DMS79 (cell line): ENCODE results near the gene PDLIM7.

ENCODE experiments used
- DNase-seq: peaks from one replicate; lab custom pipeline; 2025; lab: John Stamatoyannopoulos, UW

The PDLIM7 gene

GRCh38 chr5:177456976-177457851 lies 40.2 kb downstream of the PDLIM7 start:
- peak; percentile 57 for DNase-seq

GRCh38 chr5:177456591-177456964 lies 40.8 kb downstream of the PDLIM7 start:
- no peak for DNase-seq

GRCh38 chr5:177455661-177456590 lies 41.5 kb downstream of the PDLIM7 start:
- peak; percentile 55 for DNase-seq

GRCh38 chr5:177455036-177455660 lies 42.3 kb downstream of the PDLIM7 start:
- peak; percentile 32 for DNase-seq

- peak; percentile 68 for DNase-seq
These were observed 42.9 kb downstream of the PDLIM7 start for GRCh38 chr5:177454397-177455035.

GRCh38 chr5:177453852-177454396 lies 43.5 kb downstream of the PDLIM7 start:
- no peak for DNase-seq

GRCh38 chr5:177452688-177453638 lies 44.4 kb downstream of the PDLIM7 start:
- no peak for DNase-seq

GRCh38 chr5:177450667-177451424 lies 46.6 kb downstream of the PDLIM7 start:
- no peak for DNase-seq

- DNase-seq, result no peak
These were observed 48.0 kb downstream of the PDLIM7 start for GRCh38 chr5:177449140-177450061.

- DNase-seq, result no peak
These were observed 49.0 kb downstream of the PDLIM7 start for GRCh38 chr5:177448244-177448950.

- no peak for DNase-seq
These were observed 49.7 kb downstream of the PDLIM7 start for GRCh38 chr5:177447611-177448243.

GRCh38 chr5:177447066-177447610 lies 50.3 kb downstream of the PDLIM7 start:
- peak; percentile 21 for DNase-seq

GRCh38 chr5:177446200-177447065 lies 51.0 kb downstream of the PDLIM7 start, which contains the start of gene PRR7:
Gene PRR7 (plus strand): TSS chr5:177446814. CDS start chr5:177455068, 8,254 bp downstream.
- DNase-seq, result no peak

GRCh38 chr5:177445917-177446199 lies 51.5 kb downstream of the PDLIM7 start:
- no peak for DNase-seq

GRCh38 chr5:177445052-177445916 lies 52.1 kb downstream of the PDLIM7 start:
- DNase-seq, result no peak
